ENCODE data around the gene PLCG2. TPM values are rescaled to one million over a fixed set of nuclear protein-coding genes. Genes with fewer than 3 reads are reported as not detected.

Gene PLCG2
- total RNA-seq, 1 experiment from 2014 or later: 3.5 TPM

DNA sequence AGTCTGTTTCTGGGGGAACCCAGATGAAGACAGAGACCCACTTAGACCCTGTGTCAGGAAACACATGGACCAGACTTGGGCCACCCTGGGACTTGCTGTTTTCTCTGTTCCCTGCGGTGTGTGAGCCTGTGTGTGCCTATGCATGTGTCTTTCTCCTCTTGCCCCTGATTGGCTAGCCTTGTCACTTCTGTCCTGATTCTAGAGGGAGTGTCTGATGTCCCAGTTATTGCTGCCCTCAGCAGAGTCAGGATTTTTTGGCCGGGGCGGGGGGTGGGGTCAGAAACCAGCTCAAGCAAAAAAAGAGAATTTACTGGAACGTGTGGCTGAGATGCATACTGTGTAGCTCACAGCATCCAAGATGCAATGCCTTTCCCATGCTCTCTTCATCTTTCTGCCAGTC is 30.5 kb downstream of the PLCG2 start:
- H3K9me3 ChIP-seq (ENCODE audit: low read length): no peaks in the 10 kb centered on the region
- CTCF ChIA-PET: no interaction called here
- H3K4me3 ChIP-seq (ENCODE audit: low read length): no peak overlapping the region
- no peak for ATAC-seq
- H4K20me1 ChIP-seq (ENCODE audit: low read length): no peaks in the 10 kb centered on the region
- H3K79me2 ChIP-seq (ENCODE audit: low read length): no peaks in the 10 kb centered on the region
- no peaks in the 10 kb centered on the region for H3K9me2 ChIP-seq (replicated peaks; ENCODE audit: low read length)
- BruUV-seq (replicated peaks): no TSS peak
- no peaks in the 10 kb centered on the region for H3F3A ChIP-seq (ENCODE audit: low read length, unreplicated experiment)
- no peak for TF ChIP-seq EZH2 (IDR thresholded peaks at IDR 0.05; ENCODE audit: low read length, unreplicated experiment)
- TF ChIP-seq, protein P1, sequence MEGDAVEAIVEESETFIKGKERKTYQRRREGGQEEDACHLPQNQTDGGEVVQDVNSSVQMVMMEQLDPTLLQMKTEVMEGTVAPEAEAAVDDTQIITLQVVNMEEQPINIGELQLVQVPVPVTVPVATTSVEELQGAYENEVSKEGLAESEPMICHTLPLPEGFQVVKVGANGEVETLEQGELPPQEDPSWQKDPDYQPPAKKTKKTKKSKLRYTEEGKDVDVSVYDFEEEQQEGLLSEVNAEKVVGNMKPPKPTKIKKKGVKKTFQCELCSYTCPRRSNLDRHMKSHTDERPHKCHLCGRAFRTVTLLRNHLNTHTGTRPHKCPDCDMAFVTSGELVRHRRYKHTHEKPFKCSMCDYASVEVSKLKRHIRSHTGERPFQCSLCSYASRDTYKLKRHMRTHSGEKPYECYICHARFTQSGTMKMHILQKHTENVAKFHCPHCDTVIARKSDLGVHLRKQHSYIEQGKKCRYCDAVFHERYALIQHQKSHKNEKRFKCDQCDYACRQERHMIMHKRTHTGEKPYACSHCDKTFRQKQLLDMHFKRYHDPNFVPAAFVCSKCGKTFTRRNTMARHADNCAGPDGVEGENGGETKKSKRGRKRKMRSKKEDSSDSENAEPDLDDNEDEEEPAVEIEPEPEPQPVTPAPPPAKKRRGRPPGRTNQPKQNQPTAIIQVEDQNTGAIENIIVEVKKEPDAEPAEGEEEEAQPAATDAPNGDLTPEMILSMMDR (conservative IDR thresholded peaks at IDR 0.05; ENCODE audit: low read depth, low read length): no peak
- TF ChIP-seq EZH2phosphoT487 (IDR thresholded peaks at IDR 0.05; ENCODE audit: borderline replicate concordance, low read length): no peak
- no peak for DNase-seq
- H2AFZ ChIP-seq (ENCODE audit: low read length): no peak overlapping the region
- H3K27ac ChIP-seq (ENCODE audit: low read length): no peak overlapping the region
- no peaks in the 10 kb centered on the region for H3K27me3 ChIP-seq (ENCODE audit: low read length)
- H3K9ac ChIP-seq (ENCODE audit: low read length): no peak overlapping the region
- POLR2A ChIA-PET (ENCODE audit: unreplicated experiment): no interaction called here
- intact Hi-C loops (cut with micrococcal nuclease): no loop called here
- H3K4me1 ChIP-seq (ENCODE audit: insufficient read depth, low read length): no peaks in the 10 kb centered on the region
- no peak overlapping the region for H3K4me2 ChIP-seq (ENCODE audit: low read length)
- H3K36me3 ChIP-seq (ENCODE audit: low read depth, low read length): no peaks in the 10 kb centered on the region

DNA sequence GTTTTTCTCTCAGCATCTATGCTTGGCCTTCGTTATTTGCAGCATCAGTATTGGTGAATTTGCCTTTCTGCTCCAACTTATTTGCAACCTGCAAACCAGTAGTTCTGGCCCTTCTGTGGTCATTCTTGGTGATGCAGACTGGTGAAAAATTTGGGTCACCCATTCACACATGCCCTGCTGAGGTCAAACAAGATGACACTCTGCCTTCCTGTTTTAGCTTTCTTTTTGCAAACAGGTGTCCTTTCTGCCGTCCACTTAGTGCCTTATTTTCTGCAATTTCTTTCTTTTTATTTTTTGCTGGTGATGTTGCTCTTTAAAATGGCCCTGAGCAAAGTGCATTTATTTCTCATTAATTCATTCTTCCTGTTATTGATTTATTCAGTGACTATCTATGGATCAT is 31.3 kb downstream of the PLCG2 start:
- no peaks in the 10 kb centered on the region for H3K36me3 ChIP-seq (ENCODE audit: low read depth, low read length)
- no peak overlapping the region for H3K9ac ChIP-seq (ENCODE audit: low read length)
- BruUV-seq (replicated peaks): no TSS peak
- no peaks in the 10 kb centered on the region for H3K4me1 ChIP-seq (ENCODE audit: insufficient read depth, low read length)
- H3K4me2 ChIP-seq (ENCODE audit: low read length): no peak overlapping the region
- H2AFZ ChIP-seq (ENCODE audit: low read length): no peak overlapping the region
- no peaks in the 10 kb centered on the region for H3K9me3 ChIP-seq (ENCODE audit: low read length)
- H3K27me3 ChIP-seq (ENCODE audit: low read length): no peaks in the 10 kb centered on the region
- H3K27ac ChIP-seq (ENCODE audit: low read length): no peak overlapping the region
- no peaks in the 10 kb centered on the region for H3K79me2 ChIP-seq (ENCODE audit: low read length)
- ChIA-PET POLR2A (ENCODE audit: unreplicated experiment) (no interaction called here), CTCF (no interaction called here)
- TF ChIP-seq, protein P1 (conservative IDR thresholded peaks at IDR 0.05; ENCODE audit: low read depth, low read length): no peak
- TF ChIP-seq EZH2phosphoT487 (IDR thresholded peaks at IDR 0.05; ENCODE audit: borderline replicate concordance, low read length) (no peak), EZH2 (IDR thresholded peaks at IDR 0.05; ENCODE audit: low read length, unreplicated experiment) (no peak)
- DNase-seq (no peak), ATAC-seq (no peak)
- no peaks in the 10 kb centered on the region for H3F3A ChIP-seq (ENCODE audit: low read length, unreplicated experiment)
- H4K20me1 ChIP-seq (ENCODE audit: low read length): no peaks in the 10 kb centered on the region
- H3K4me3 ChIP-seq (ENCODE audit: low read length): no peak overlapping the region
- intact Hi-C loops (cut with micrococcal nuclease): no loop called here
- H3K9me2 ChIP-seq (replicated peaks; ENCODE audit: low read length): no peaks in the 10 kb centered on the region

DNA sequence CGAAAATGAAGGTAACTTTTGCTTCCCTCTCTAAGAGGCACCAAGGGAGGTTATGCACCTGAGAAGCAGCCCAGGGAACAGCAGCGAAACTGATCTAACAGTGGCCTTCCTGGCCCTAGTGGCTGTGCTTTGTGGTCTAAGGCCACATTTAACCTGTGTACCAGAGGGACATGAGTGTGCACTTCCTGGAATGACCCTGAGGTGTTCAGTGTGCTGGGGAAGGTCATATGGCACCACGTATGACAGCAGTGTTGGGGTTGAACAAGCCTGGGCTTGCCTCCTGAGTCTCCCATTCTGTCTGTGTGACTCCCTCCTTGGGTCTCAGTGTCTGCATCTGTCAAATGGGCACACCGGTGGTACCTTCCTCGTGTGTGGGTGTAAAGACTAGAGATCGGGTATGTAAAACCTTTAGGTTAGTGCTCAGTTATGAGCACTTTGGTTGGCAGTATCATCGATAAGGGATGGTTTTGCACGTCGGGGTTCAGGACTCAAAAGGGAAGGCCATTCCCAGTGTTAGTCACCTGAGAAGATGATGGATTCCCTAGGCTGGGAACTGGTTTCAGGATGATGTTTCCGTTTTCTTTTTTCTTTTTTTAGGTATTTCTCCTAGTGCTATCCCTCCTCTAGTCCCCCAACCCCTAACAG is 31.9 kb downstream of the PLCG2 start:
- DNase-seq (no peak), ATAC-seq (no peak)
- no peak overlapping the region for H3K9ac ChIP-seq (ENCODE audit: low read length)
- no peaks in the 10 kb centered on the region for H3K79me2 ChIP-seq (ENCODE audit: low read length)
- BruUV-seq (replicated peaks): no TSS peak
- H3K36me3 ChIP-seq (ENCODE audit: low read depth, low read length): no peaks in the 10 kb centered on the region
- H3F3A ChIP-seq (ENCODE audit: low read length, unreplicated experiment): no peaks in the 10 kb centered on the region
- no peak overlapping the region for H3K4me3 ChIP-seq (ENCODE audit: low read length)
- intact Hi-C loops (cut with micrococcal nuclease): no loop called here
- no peaks in the 10 kb centered on the region for H3K9me2 ChIP-seq (replicated peaks; ENCODE audit: low read length)
- ChIA-PET POLR2A (ENCODE audit: unreplicated experiment) (no interaction called here), CTCF (no interaction called here)
- H3K27ac ChIP-seq (ENCODE audit: low read length): no peak overlapping the region
- no peaks in the 10 kb centered on the region for H3K9me3 ChIP-seq (ENCODE audit: low read length)
- no peak for TF ChIP-seq EZH2phosphoT487 (IDR thresholded peaks at IDR 0.05; ENCODE audit: borderline replicate concordance, low read length)
- TF ChIP-seq, protein P1 (conservative IDR thresholded peaks at IDR 0.05; ENCODE audit: low read depth, low read length): no peak
- no peak for TF ChIP-seq EZH2 (IDR thresholded peaks at IDR 0.05; ENCODE audit: low read length, unreplicated experiment)
- no peak overlapping the region for H2AFZ ChIP-seq (ENCODE audit: low read length)
- H4K20me1 ChIP-seq (ENCODE audit: low read length): no peaks in the 10 kb centered on the region
- no peaks in the 10 kb centered on the region for H3K27me3 ChIP-seq (ENCODE audit: low read length)
- no peak overlapping the region for H3K4me2 ChIP-seq (ENCODE audit: low read length)
- no peaks in the 10 kb centered on the region for H3K4me1 ChIP-seq (ENCODE audit: insufficient read depth, low read length)
